IMR-90 (cell line): Measurements from ENCODE around the gene KLHL7. TPM values are rescaled to one million over a fixed set of nuclear protein-coding genes. Genes with fewer than 3 reads are reported as not detected.

Experiments used
- ATAC-seq: fragments of 200-7000 bp; cut with Tn5 transposase; 2 replicates; pipeline ENCODE4 v1.9.1; 2020; ENCODE audit warnings: low read depth, mild to moderate bottlenecking, moderate library complexity
- BruUV-seq: library from RNA; stranded (reverse); fragments of 400-500 nt; replicated peaks from 2 replicates; lab custom pipeline; 2021; lab: Mats Ljungman, UMichigan
- CTCF ChIA-PET: fragments of 300-600 bp; formaldehyde crosslinking; extraction: SDS; loops from one replicate; lab custom pipeline; 2021; ENCODE audit warnings: antibody characterized with exemption; lab: Yijun Ruan, JAX
- POLR2A ChIA-PET: fragments of 300-600 bp; sonication (Branson Sonifier 250); formaldehyde crosslinking; loops from one replicate; lab custom pipeline; 2022; ENCODE audit warnings: antibody characterized with exemption; ENCODE audit not compliant: unreplicated experiment; lab: Charles Lee
- DNase-seq: peaks from one replicate; pipeline ENCODE4 v3.0.0; 2013
- H2AFZ ChIP-seq: replicated peaks from 2 replicates; pipeline ENCODE3; 2013; ENCODE audit warnings: low read length, mild to moderate bottlenecking; ENCODE audit not compliant: poor library complexity
- H2AK5ac ChIP-seq: 2 replicates; pipeline ENCODE4 v1.6.1; 2013; ENCODE audit warnings: low read depth, low read length, inconsistent platforms
- H2AK9ac ChIP-seq: replicated peaks from 2 replicates; pipeline ENCODE3; 2013; ENCODE audit warnings: mild to moderate bottlenecking, low read depth, low read length, moderate library complexity; ENCODE audit not compliant: poor library complexity
- H2BK120ac ChIP-seq: 2 replicates; pipeline ENCODE4 v1.6.1; 2013; ENCODE audit warnings: low read depth, low read length, inconsistent platforms
- H2BK15ac ChIP-seq: 3 replicates; pipeline ENCODE4 v1.6.1; 2013; ENCODE audit warnings: low read depth, low read length, inconsistent platforms
- H2BK20ac ChIP-seq: 2 replicates; pipeline ENCODE4 v1.6.1; 2013; ENCODE audit warnings: low read depth, mild to moderate bottlenecking, inconsistent platforms, low read length, moderate library complexity
- H2BK5ac ChIP-seq: 2 replicates; pipeline ENCODE4 v1.6.1; 2013; ENCODE audit warnings: mild to moderate bottlenecking, low read depth, low read length, inconsistent platforms; ENCODE audit not compliant: poor library complexity, severe bottlenecking
- H3K14ac ChIP-seq: replicated peaks from 2 replicates; pipeline ENCODE4 v1.6.1; 2013; ENCODE audit warnings: low read depth, low read length, inconsistent platforms
- H3K18ac ChIP-seq: 2 replicates; pipeline ENCODE4 v1.6.1; 2013; ENCODE audit warnings: low read depth, low read length, control low read depth
- H3K23ac ChIP-seq: 2 replicates; pipeline ENCODE4 v1.6.1; 2013; ENCODE audit warnings: low read depth, low read length, inconsistent platforms
- H3K27ac ChIP-seq: 2 replicates; pipeline ENCODE4 v1.5.1; 2013; ENCODE audit warnings: mild to moderate bottlenecking, control low read depth, low read length; ENCODE audit not compliant: insufficient read depth
- H3K27me3 ChIP-seq: 2 replicates; pipeline ENCODE4 v1.6.1; 2013; ENCODE audit warnings: low read length; ENCODE audit not compliant: control insufficient read depth, insufficient read depth
- H3K36me3 ChIP-seq: 2 replicates; pipeline ENCODE4 v1.6.1; 2013; ENCODE audit warnings: low read length, mixed read lengths; ENCODE audit not compliant: control insufficient read depth, insufficient read depth
- H3K4ac ChIP-seq: 2 replicates; pipeline ENCODE4 v1.6.1; 2013; ENCODE audit warnings: low read depth, low read length, inconsistent platforms
- H3K4me1 ChIP-seq: 2 replicates; pipeline ENCODE4 v1.6.1; 2013; ENCODE audit warnings: low read length, mixed read lengths; ENCODE audit not compliant: control insufficient read depth, insufficient read depth
- H3K4me2 ChIP-seq: 2 replicates; pipeline ENCODE4 v1.6.1; 2013; ENCODE audit warnings: low read depth, mild to moderate bottlenecking, control low read depth, low read length, moderate library complexity
- H3K4me3 ChIP-seq: 2 replicates; pipeline ENCODE4 v1.5.1; 2013; ENCODE audit warnings: low read depth, mild to moderate bottlenecking, control low read depth, low read length, moderate library complexity; ENCODE audit not compliant: insufficient read depth
- H3K56ac ChIP-seq: 2 replicates; pipeline ENCODE4 v1.6.1; 2013; ENCODE audit warnings: low read length, inconsistent platforms; ENCODE audit not compliant: insufficient read depth; ENCODE audit errors: extremely low read depth
- H3K79me1 ChIP-seq, 2 experiments: 2 replicates each; pipeline ENCODE4 v1.6.1; 2013; ENCODE audit warnings: low read length in 2 of 2, inconsistent platforms in 1 of 2, low read depth in 1 of 2
- H3K9ac ChIP-seq: 2 replicates; pipeline ENCODE4 v1.6.1; 2013; ENCODE audit warnings: low read depth, low read length, control low read depth
- H3K9me1 ChIP-seq: 2 replicates; pipeline ENCODE4 v1.6.1; 2013; ENCODE audit warnings: low read length, inconsistent platforms; ENCODE audit not compliant: insufficient read depth
- H3K9me3 ChIP-seq: 2 replicates; pipeline ENCODE4 v1.6.1; 2013; ENCODE audit warnings: low read length; ENCODE audit not compliant: control insufficient read depth, insufficient read depth
- H4K20me1 ChIP-seq: 2 replicates; pipeline ENCODE4 v1.6.1; 2013; ENCODE audit warnings: low read length, inconsistent platforms; ENCODE audit not compliant: insufficient read depth
- H4K5ac ChIP-seq: 2 replicates; pipeline ENCODE4 v1.6.1; 2013; ENCODE audit warnings: mild to moderate bottlenecking, low read depth, low read length, control low read depth
- H4K8ac ChIP-seq, 2 experiments: 2 replicates each; pipeline ENCODE4 v1.6.1; 2013; ENCODE audit warnings: low read depth in 2 of 2, low read length in 2 of 2, control low read depth in 1 of 2, inconsistent platforms in 1 of 2
- H4K91ac ChIP-seq: 2 replicates; pipeline ENCODE4 v1.6.1; 2013; ENCODE audit warnings: low read depth, low read length, inconsistent platforms; ENCODE audit not compliant: insufficient read depth
- BHLHE40 ChIP-seq: fragments of 150-350 bp; IDR thresholded peaks from 2 replicates; pipeline ENCODE4 v1.6.1; 2016; ENCODE audit warnings: mild to moderate bottlenecking, low read depth, low read length
- CEBPB ChIP-seq: IDR thresholded peaks from 2 replicates; pipeline ENCODE4 v1.6.1; 2012; ENCODE audit warnings: low read depth, low read length, improper control_type of control experiment
- MAFK ChIP-seq: IDR thresholded peaks from 2 replicates; pipeline ENCODE4 v1.6.1; 2012; ENCODE audit warnings: low read depth, low read length, improper control_type of control experiment
- MAZ ChIP-seq: IDR thresholded peaks from 2 replicates; pipeline ENCODE4 v1.6.1; 2012; ENCODE audit warnings: low read depth, mild to moderate bottlenecking, low read length, improper control_type of control experiment, moderate library complexity, borderline replicate concordance
- MXI1 ChIP-seq: IDR thresholded peaks from 2 replicates; pipeline ENCODE4 v1.6.1; 2012; ENCODE audit warnings: low read depth, mild to moderate bottlenecking, low read length, moderate library complexity, borderline replicate concordance
- NFE2L2 ChIP-seq: fragments of 150-350 bp; IDR thresholded peaks from 2 replicates; pipeline ENCODE4 v1.6.1; 2016; ENCODE audit warnings: low read depth, mild to moderate bottlenecking, low read length
- POLR2A ChIP-seq: IDR thresholded peaks from 2 replicates; pipeline ENCODE4 v1.6.1; 2012; ENCODE audit warnings: mild to moderate bottlenecking, low read depth, low read length
- RAD21 ChIP-seq: IDR thresholded peaks from 2 replicates; pipeline ENCODE4 v1.6.1; 2012; ENCODE audit warnings: low read length, improper control_type of control experiment
- RCOR1 ChIP-seq: IDR thresholded peaks from 2 replicates; pipeline ENCODE4 v1.6.1; 2012; ENCODE audit warnings: mild to moderate bottlenecking, low read length, improper control_type of control experiment; ENCODE audit not compliant: insufficient replicate concordance
- WGBS, 2 experiments: methylation state at CpG; one replicate each; pipeline versions ENCODE4 v1.1.5 to v1.1.7; 2013; ENCODE audit warnings: missing lambda C conversion rate in 2 of 2; ENCODE audit not compliant: insufficient read length in 1 of 2; ENCODE audit errors: extremely low coverage in 2 of 2; 5-methylcytosine and 5-hydroxymethylcytosine counted together
- dilution Hi-C: fragments of 300-500 bp; cut with HindIII; formaldehyde crosslinking; loops from one replicate; pipeline ENCODE4 v1.14.3; 2018; ENCODE audit warnings: low sequenced_read_pairs; ENCODE audit not compliant: unreplicated experiment
- in situ Hi-C: fragments of 300-500 bp; cut with MboI; formaldehyde crosslinking; loops from 3 replicates; pipeline ENCODE4 v1.14.3; 2019; ENCODE audit warnings: low sequenced_read_pairs, inconsistent platforms, mixed read lengths
- intact Hi-C: fragments of 100-400 bp; cut with micrococcal nuclease; formaldehyde crosslinking; loops from 2 replicates; pipeline ENCODE4 v1.10.0; 2022
- polyA plus RNA-seq, 3 experiments: library from polyadenylated mRNA; depleted of rRNA; stranded (reverse); fragments of >200 nt; gene quantifications; 2 replicates each; pipeline ENCODE4 v1.2.3, GENCODE V29; 2012; ENCODE audit warnings: low replicate concordance in 1 of 3
- total RNA-seq: library from RNA; depleted of rRNA; stranded (reverse); fragments of >200 nt; gene quantifications from 2 replicates; pipeline ENCODE4 v1.2.3, GENCODE V29; 2012
- TF ChIP-seq, protein P1 (sequence below): conservative IDR thresholded peaks from 2 replicates; pipeline ENCODE4 v1.5.1; 2012; ENCODE audit warnings: mild to moderate bottlenecking, low read depth, low read length, improper control_type of control experiment
- TF ChIP-seq, protein P2 (sequence below): fragments of 150-350 bp; IDR thresholded peaks from 2 replicates; pipeline ENCODE4 v1.6.1; 2017; ENCODE audit warnings: mild to moderate bottlenecking, antibody characterized with exemption, low read length, low read depth
- TF ChIP-seq, protein P3 (sequence below): fragments of 150-350 bp; IDR thresholded peaks from 2 replicates; pipeline ENCODE4 v1.6.1; 2016; ENCODE audit warnings: low read depth, mild to moderate bottlenecking, low read length, moderate library complexity, borderline replicate concordance

Gene KLHL7
- total and polyA plus RNA-seq, 2 of the 4 experiments (the other 2 are of a cell fraction) = 24.6 to 29.2 TPM

DNA sequence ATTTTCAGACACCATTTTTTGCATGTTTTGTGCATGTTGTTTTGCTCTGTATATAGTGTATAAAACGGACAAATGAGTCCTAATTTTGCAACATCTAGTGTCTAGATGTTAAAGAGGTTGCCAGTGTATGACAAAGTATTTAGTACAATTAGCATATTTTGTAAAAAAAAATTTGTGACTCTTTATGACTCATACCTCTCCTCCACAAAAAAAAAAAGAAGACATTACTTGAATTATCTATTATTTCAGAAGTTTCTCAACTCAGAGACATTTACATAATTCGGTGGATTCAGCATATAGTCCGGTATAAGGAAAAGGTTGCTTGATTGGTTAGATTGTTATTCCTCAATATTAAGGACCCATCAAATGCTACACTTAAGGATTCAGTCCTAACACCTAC, 102.3 kb downstream of the KLHL7 start:
- ChIA-PET POLR2A (no interaction called here), CTCF (no interaction called here)
- Histone ChIP-seq H2BK15ac (no peak overlapping the region), H3K23ac (no peak overlapping the region), H3K4ac (no peak overlapping the region), H2AFZ (no peak overlapping the region), H3K9me1 (no peaks in the 10 kb centered on the region), H3K14ac (no peak overlapping the region), H4K5ac (no peak overlapping the region), H3K18ac (no peak overlapping the region), H4K91ac (no peak overlapping the region), H2BK120ac (no peak overlapping the region), H3K56ac (no peak overlapping the region), H3K4me1 (no peaks in the 10 kb centered on the region), H2BK20ac (no peak overlapping the region), H3K27me3 (peaks cover 2% of the 10 kb centered on the region; the same call in 1 of the 2 replicates), H4K20me1 (no peaks in the 10 kb centered on the region), H2AK5ac (no peak overlapping the region), H3K36me3 (0 out of 2 replicates have a peak, but pooled peaks cover 4% of the 10 kb centered on the region), H2AK9ac (no peak overlapping the region), H3K79me1 (no peaks in the 10 kb centered on the region), H3K4me2 (no peak overlapping the region), H2BK5ac (no peak overlapping the region), H4K8ac (no peak overlapping the region), H3K9ac (no peak overlapping the region), H3K4me3 (no peak overlapping the region), H3K9me3 (peaks cover 2% of the 10 kb centered on the region; the same call in 1 of the 2 replicates), H3K27ac (no peak overlapping the region)
- TF ChIP-seq, protein P1, sequence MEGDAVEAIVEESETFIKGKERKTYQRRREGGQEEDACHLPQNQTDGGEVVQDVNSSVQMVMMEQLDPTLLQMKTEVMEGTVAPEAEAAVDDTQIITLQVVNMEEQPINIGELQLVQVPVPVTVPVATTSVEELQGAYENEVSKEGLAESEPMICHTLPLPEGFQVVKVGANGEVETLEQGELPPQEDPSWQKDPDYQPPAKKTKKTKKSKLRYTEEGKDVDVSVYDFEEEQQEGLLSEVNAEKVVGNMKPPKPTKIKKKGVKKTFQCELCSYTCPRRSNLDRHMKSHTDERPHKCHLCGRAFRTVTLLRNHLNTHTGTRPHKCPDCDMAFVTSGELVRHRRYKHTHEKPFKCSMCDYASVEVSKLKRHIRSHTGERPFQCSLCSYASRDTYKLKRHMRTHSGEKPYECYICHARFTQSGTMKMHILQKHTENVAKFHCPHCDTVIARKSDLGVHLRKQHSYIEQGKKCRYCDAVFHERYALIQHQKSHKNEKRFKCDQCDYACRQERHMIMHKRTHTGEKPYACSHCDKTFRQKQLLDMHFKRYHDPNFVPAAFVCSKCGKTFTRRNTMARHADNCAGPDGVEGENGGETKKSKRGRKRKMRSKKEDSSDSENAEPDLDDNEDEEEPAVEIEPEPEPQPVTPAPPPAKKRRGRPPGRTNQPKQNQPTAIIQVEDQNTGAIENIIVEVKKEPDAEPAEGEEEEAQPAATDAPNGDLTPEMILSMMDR = no peak
- TF ChIP-seq POLR2A (no peak), NFE2L2 (no peak), MAFK (no peak), MXI1 (no peak), CEBPB (no peak), MAZ (no peak), BHLHE40 (no peak), RCOR1 (no peak), RAD21 (no peak)
- TF ChIP-seq, protein P2, sequence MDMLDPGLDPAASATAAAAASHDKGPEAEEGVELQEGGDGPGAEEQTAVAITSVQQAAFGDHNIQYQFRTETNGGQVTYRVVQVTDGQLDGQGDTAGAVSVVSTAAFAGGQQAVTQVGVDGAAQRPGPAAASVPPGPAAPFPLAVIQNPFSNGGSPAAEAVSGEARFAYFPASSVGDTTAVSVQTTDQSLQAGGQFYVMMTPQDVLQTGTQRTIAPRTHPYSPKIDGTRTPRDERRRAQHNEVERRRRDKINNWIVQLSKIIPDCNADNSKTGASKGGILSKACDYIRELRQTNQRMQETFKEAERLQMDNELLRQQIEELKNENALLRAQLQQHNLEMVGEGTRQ = no peak
- TF ChIP-seq, protein P3, sequence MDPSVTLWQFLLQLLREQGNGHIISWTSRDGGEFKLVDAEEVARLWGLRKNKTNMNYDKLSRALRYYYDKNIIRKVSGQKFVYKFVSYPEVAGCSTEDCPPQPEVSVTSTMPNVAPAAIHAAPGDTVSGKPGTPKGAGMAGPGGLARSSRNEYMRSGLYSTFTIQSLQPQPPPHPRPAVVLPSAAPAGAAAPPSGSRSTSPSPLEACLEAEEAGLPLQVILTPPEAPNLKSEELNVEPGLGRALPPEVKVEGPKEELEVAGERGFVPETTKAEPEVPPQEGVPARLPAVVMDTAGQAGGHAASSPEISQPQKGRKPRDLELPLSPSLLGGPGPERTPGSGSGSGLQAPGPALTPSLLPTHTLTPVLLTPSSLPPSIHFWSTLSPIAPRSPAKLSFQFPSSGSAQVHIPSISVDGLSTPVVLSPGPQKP = no peak
- intact Hi-C loops (no loop called here), in situ Hi-C loops (no loop called here), dilution Hi-C loops (no loop called here)
- ATAC-seq (peak; percentile 12; the same call in 1 of the 2 replicates), DNase-seq (no peak)
- BruUV-seq = no TSS peak
- WGBS, 2 experiments = no CpG with 5 or more reads among the region's 3 CpGs
